ENCODE results near the gene FAM32A. TPM values are rescaled to one million over a fixed set of nuclear protein-coding genes. Genes with fewer than 3 reads are reported as not detected.

Gene FAM32A
- total and polyA plus RNA-seq, 2 of the 8 experiments (the other 6 are each of a cell fraction or from before 2014, with no cell fraction given), result 75.6 to 105 TPM

DNA sequence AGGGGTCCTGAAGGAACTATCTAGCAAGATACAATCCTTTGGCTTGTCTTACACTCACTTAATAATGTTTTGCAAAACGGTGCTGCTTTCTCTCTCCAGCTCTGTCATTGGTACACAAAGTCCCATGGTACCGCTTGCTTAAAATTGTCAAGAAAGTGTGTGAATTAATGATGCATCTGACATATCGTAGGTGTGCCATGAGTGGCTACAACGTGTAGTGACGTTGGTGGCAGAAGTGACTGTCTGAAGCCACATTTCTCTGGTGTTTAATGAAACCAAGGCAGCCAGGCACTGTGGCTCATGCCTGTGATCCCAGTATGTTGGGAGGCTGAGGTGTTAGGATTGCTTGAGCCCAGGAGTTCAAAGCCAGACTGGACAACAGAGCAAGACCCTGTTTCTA lies 39.1 kb upstream of the FAM32A start:
- no peaks in the 10 kb centered on the region for H3K9me3 ChIP-seq (ENCODE audit: insufficient read depth in 2 of 2, low read depth in 1 of 2, low read length in 1 of 2)
- H3K18ac ChIP-seq (ENCODE audit: extremely low read depth, low read length), result no peak overlapping the region
- H3K36me3 ChIP-seq (ENCODE audit: control insufficient read depth in 2 of 4, insufficient read depth in 4 of 4, low read length in 3 of 4), result no peaks in the 10 kb centered on the region
- H3K79me2 ChIP-seq (ENCODE audit: control insufficient read depth in 1 of 2, insufficient read depth in 2 of 2, low read length in 2 of 2), result no peaks in the 10 kb centered on the region
- DNase-seq (ENCODE audit: low read depth in 1 of 2, low spot score in 2 of 2), result no peak
- no peak overlapping the region for H3K4me2 ChIP-seq (ENCODE audit: insufficient read depth in 1 of 2, low read depth in 2 of 2, low read length in 2 of 2)
- H4K91ac ChIP-seq (replicated peaks; ENCODE audit: insufficient read length, low read length), result no peak overlapping the region
- H2AK5ac ChIP-seq (ENCODE audit: low read depth, low read length), result no peak overlapping the region
- no peak overlapping the region for H3K23ac ChIP-seq (ENCODE audit: insufficient read length)
- ChIA-PET POLR2A (ENCODE audit: partially characterized antibody) (interaction anchor here (0.6 to 3.5 kb wide), 4 partner anchors 10 to 1468 kb away, joined by 3 to 18 read pairs (median 3); partner anchors contain the start of gene RAB8A), CTCF (ENCODE audit: partially characterized antibody) (no interaction called here)
- H3K27me3 ChIP-seq (replicated peaks in 1 of 4; ENCODE audit: control insufficient read depth in 3 of 4, extremely low read depth in 1 of 4, insufficient read depth in 3 of 4, low read length in 3 of 4), result no peaks in the 10 kb centered on the region
- H3K4me3 ChIP-seq (ENCODE audit: extremely low read depth in 1 of 4, insufficient read depth in 2 of 4, low read depth in 3 of 4, low read length in 4 of 4), result no peak overlapping the region
- no peak overlapping the region for H4K8ac ChIP-seq (ENCODE audit: extremely low read depth, insufficient read depth, low read length)
- no peaks in the 10 kb centered on the region for H3K79me1 ChIP-seq (ENCODE audit: low read depth, low read length)
- no peak overlapping the region for H3K4ac ChIP-seq (replicated peaks; ENCODE audit: insufficient read length, low read depth, low read length)
- H2BK20ac ChIP-seq (ENCODE audit: low read length), result no peak overlapping the region
- H3K9ac ChIP-seq (replicated peaks in 1 of 4; ENCODE audit: extremely low read depth in 1 of 4, low read depth in 3 of 4, low read length in 3 of 4), result no peak overlapping the region
- H2BK12ac ChIP-seq (ENCODE audit: low read depth, low read length), result no peak overlapping the region
- H3K27ac ChIP-seq (ENCODE audit: low read depth, low read length), result no peak overlapping the region
- WGBS, 2 experiments (ENCODE audit: extremely low coverage in 1 of 2, insufficient coverage in 1 of 2, insufficient read length in 1 of 2, insufficient replicate concordance in 2 of 2, low coverage in 1 of 2, low lambda C conversion rate in 2 of 2, missing lambda C conversion rate in 1 of 2), result 87% methylated on average over 5 of the region's 5 CpGs; no CpG with 5 or more reads in 1 of the 2 experiments
- H3K23me2 ChIP-seq (ENCODE audit: low read depth, low read length), result peaks cover 3% of the 10 kb centered on the region; the same call in 1 of the 2 replicates
- no peak overlapping the region for H3K14ac ChIP-seq (ENCODE audit: insufficient read length)
- H2BK5ac ChIP-seq (ENCODE audit: low read depth, low read length), result no peak overlapping the region
- no peak overlapping the region for H3K56ac ChIP-seq (replicated peaks; ENCODE audit: insufficient read length, low read depth, low read length)
- H2BK120ac ChIP-seq (replicated peaks; ENCODE audit: low read depth, low read length), result no peak overlapping the region
- H4K20me1 ChIP-seq (replicated peaks in 1 of 2; ENCODE audit: control insufficient read depth in 1 of 2, insufficient read depth in 2 of 2, low read length in 2 of 2), result no peaks in the 10 kb centered on the region
- peaks cover 0 to 5% (median 1%) of the 10 kb centered on the region in 4 experiments; a peak in 2 of 7 replicates for H3K4me1 ChIP-seq (replicated peaks in 1 of 4; ENCODE audit: control insufficient read depth in 3 of 4, insufficient read depth in 4 of 4, low read length in 3 of 4)
- no peak overlapping the region for H4K5ac ChIP-seq (ENCODE audit: insufficient read length, low read depth, low read length)
- no peak overlapping the region for H2BK15ac ChIP-seq (ENCODE audit: low read length)
- H2AFZ ChIP-seq (ENCODE audit: low read length), result no peak overlapping the region
- no peak for FAIRE-seq
- TF ChIP-seq SP2 (IDR thresholded peaks at IDR 0.05; ENCODE audit: low read length) (no peak), NRF1 (IDR thresholded peaks at IDR 0.05; ENCODE audit: low read depth, low read length) (no peak), BACH1 (IDR thresholded peaks at IDR 0.05; ENCODE audit: low read length) (no peak), SP1 (IDR thresholded peaks at IDR 0.05; ENCODE audit: low read depth, low read length) (no peak), RXRA (IDR thresholded peaks at IDR 0.05; ENCODE audit: insufficient read depth, low read depth, low read length) (no peak), SUZ12 (IDR thresholded peaks at IDR 0.05; ENCODE audit: low read length) (no peak), KDM4A (IDR thresholded peaks at IDR 0.05; ENCODE audit: low read depth, low read length, severe bottlenecking) (no peak), BRCA1 (IDR thresholded peaks at IDR 0.05; ENCODE audit: low read depth, low read length) (no peak), ATF2 (IDR thresholded peaks at IDR 0.05; ENCODE audit: low read length) (no peak), TEAD4 (IDR thresholded peaks at IDR 0.05; ENCODE audit: low read depth, low read length) (no peak), TAF7 (optimal IDR thresholded peaks at IDR 0.05; ENCODE audit: borderline replicate concordance, low read depth, low read length) (no peak), PHF8 (conservative IDR thresholded peaks at IDR 0.05; ENCODE audit: low read depth, low read length) (no peak), JUND (IDR thresholded peaks at IDR 0.05; ENCODE audit: low read length) (no peak), SP4 (IDR thresholded peaks at IDR 0.05; ENCODE audit: low read length) (no peak)

Data from H1 (cell line).